Measurements from ENCODE around the gene CFAP90. TPM values are rescaled to one million over a fixed set of nuclear protein-coding genes. Genes with fewer than 3 reads are reported as not detected.

Gene CFAP90
- total and polyA plus RNA-seq, 8 donors: 0.55 to 1.3 (median 1.0) TPM; not detected in 4

GRCh38 chr5:7876867-7877266 lies 25.9 kb upstream of the CFAP90 start:
- intact Hi-C loops (cut with DNase I; ENCODE audit: low total_unique reads): no loop called here
- Histone ChIP-seq H3K9me3 (no peaks in the 10 kb centered on the region), H3K36me3 (peaks cover 27 to 83% (median 67%) of the 10 kb centered on the region in 4 donors), H3K4me3 (no peak overlapping the region), H3K27me3 (no peaks in the 10 kb centered on the region), H3K4me1 (peaks cover 12 to 40% (median 24%) of the 10 kb centered on the region in 4 donors), H3K27ac (no peak overlapping the region)
- WGBS, 5 donors: 78 to 88% (median 83%) methylated on average over 3 of the region's 3 CpGs
- no peak for DNase-seq
- TF ChIP-seq EP300 (IDR thresholded peaks at IDR 0.05): no peak
- no peak for TF ChIP-seq CTCF (IDR thresholded peaks at IDR 0.05)
- no peak for TF ChIP-seq POLR2AphosphoS5 (IDR thresholded peaks at IDR 0.05)
- no peak for TF ChIP-seq POLR2A (IDR thresholded peaks at IDR 0.05)

GRCh38 chr5:7875151-7875550 lies 24.2 kb upstream of the CFAP90 start:
- intact Hi-C loops (cut with DNase I; ENCODE audit: low total_unique reads): no loop called here
- no peaks in the 10 kb centered on the region for H3K9me3 ChIP-seq
- peaks cover 19 to 57% (median 37%) of the 10 kb centered on the region in 4 donors for H3K4me1 ChIP-seq
- H3K27me3 ChIP-seq: no peaks in the 10 kb centered on the region
- H3K27ac ChIP-seq: no peak overlapping the region
- WGBS, 5 donors: 92 to 99% (median 95%) methylated on average over 4 of the region's 4 CpGs
- DNase-seq: no peak
- peaks cover 27 to 66% (median 50%) of the 10 kb centered on the region in 4 donors for H3K36me3 ChIP-seq
- TF ChIP-seq POLR2A (IDR thresholded peaks at IDR 0.05) (no peak), POLR2AphosphoS5 (IDR thresholded peaks at IDR 0.05) (no peak)
- no peak overlapping the region for H3K4me3 ChIP-seq

GRCh38 chr5:7874639-7875038 lies 23.7 kb upstream of the CFAP90 start:
- peaks cover 23 to 60% (median 38%) of the 10 kb centered on the region in 4 donors for H3K4me1 ChIP-seq
- H3K27ac ChIP-seq: no peak overlapping the region
- TF ChIP-seq POLR2AphosphoS5 (IDR thresholded peaks at IDR 0.05) (no peak), POLR2A (IDR thresholded peaks at IDR 0.05) (no peak), EP300 (IDR thresholded peaks at IDR 0.05) (no peak), CTCF (IDR thresholded peaks at IDR 0.05) (no peak)
- 93 to 98% (median 93%) methylated on average over 2 of the region's 2 CpGs for WGBS, 5 donors
- intact Hi-C loops (cut with DNase I; ENCODE audit: low total_unique reads): no loop called here
- peaks cover 27 to 61% (median 45%) of the 10 kb centered on the region in 4 donors for H3K36me3 ChIP-seq
- no peaks in the 10 kb centered on the region for H3K9me3 ChIP-seq
- H3K27me3 ChIP-seq: no peaks in the 10 kb centered on the region
- no peak for DNase-seq
- H3K4me3 ChIP-seq: no peak overlapping the region

GRCh38 chr5:7873216-7873615 lies 22.3 kb upstream of the CFAP90 start:
- Histone ChIP-seq H3K27ac (no peak overlapping the region), H3K27me3 (no peaks in the 10 kb centered on the region), H3K4me3 (no peak overlapping the region), H3K36me3 (peaks cover 25 to 47% (median 35%) of the 10 kb centered on the region in 4 donors), H3K9me3 (no peaks in the 10 kb centered on the region), H3K4me1 (peaks cover 15 to 52% (median 29%) of the 10 kb centered on the region in 4 donors)
- TF ChIP-seq EP300 (IDR thresholded peaks at IDR 0.05) (no peak), POLR2A (IDR thresholded peaks at IDR 0.05) (no peak), CTCF (IDR thresholded peaks at IDR 0.05) (no peak), POLR2AphosphoS5 (IDR thresholded peaks at IDR 0.05) (no peak)
- 70 to 84% (median 79%) methylated on average over 9 of the region's 9 CpGs for WGBS, 5 donors
- no peak for DNase-seq
- intact Hi-C loops (cut with DNase I; ENCODE audit: low total_unique reads): no loop called here

- intact Hi-C loops (cut with DNase I; ENCODE audit: low total_unique reads): no loop called here
- WGBS, 5 donors: 71 to 83% (median 78%) methylated on average over 4 of the region's 4 CpGs
- no peak for TF ChIP-seq CTCF (IDR thresholded peaks at IDR 0.05)
- no peak for TF ChIP-seq POLR2AphosphoS5 (IDR thresholded peaks at IDR 0.05)
- Histone ChIP-seq H3K36me3 (peaks cover 21 to 41% (median 30%) of the 10 kb centered on the region in 4 donors), H3K27me3 (no peaks in the 10 kb centered on the region), H3K4me1 (peaks cover 11 to 52% (median 30%) of the 10 kb centered on the region in 4 donors), H3K27ac (no peak overlapping the region), H3K4me3 (no peak overlapping the region), H3K9me3 (no peaks in the 10 kb centered on the region)
- no peak for DNase-seq
Measured at GRCh38 chr5:7872517-7873130, 21.7 kb upstream of the CFAP90 start.

Data from stomach (tissue), 9 donors.